Nephron progenitor cell (in vitro differentiated cells): Measurements from ENCODE around the gene DAB1.

ENCODE experiments used
- DNase-seq: peaks from one replicate; pipeline ENCODE4 v3.0.0; 2021
- H3K27ac Mint-ChIP-seq: 2 replicates; pipeline ENCODE4 v1.8.0; 2021; ENCODE audit warnings: mild to moderate bottlenecking, moderate library complexity, mixed read lengths
- H3K27me3 Mint-ChIP-seq: 2 replicates; pipeline ENCODE4 v1.8.0; 2021; ENCODE audit warnings: mild to moderate bottlenecking, low read depth, mixed read lengths; ENCODE audit not compliant: poor library complexity
- H3K36me3 Mint-ChIP-seq: 2 replicates; pipeline ENCODE4 v1.8.0; 2021; ENCODE audit warnings: low read depth, mixed read lengths
- H3K4me1 Mint-ChIP-seq: 2 replicates; pipeline ENCODE4 v1.8.0; 2021; ENCODE audit warnings: mixed read lengths
- H3K4me3 Mint-ChIP-seq: 2 replicates; pipeline ENCODE4 v1.8.0; 2021; ENCODE audit warnings: mild to moderate bottlenecking, moderate library complexity, mixed read lengths
- H3K9me3 Mint-ChIP-seq: 2 replicates; pipeline ENCODE4 v1.8.0; 2021; ENCODE audit warnings: mild to moderate bottlenecking, moderate library complexity, mixed read lengths
- CTCF ChIP-seq: fragments of 200-600 bp; sonication (generic); IDR thresholded peaks from 2 replicates; pipeline ENCODE4 v1.5.0; 2021; ENCODE audit warnings: antibody characterized with exemption

Gene DAB1

GRCh38 chr1:57277681-57278080, 146.2 kb downstream of the DAB1 start:
- Mint-ChIP-seq H3K27me3 (no peaks in the 10 kb centered on the region), H3K4me1 (no peaks in the 10 kb centered on the region), H3K4me3 (no peak overlapping the region), H3K9me3 (no peaks in the 10 kb centered on the region), H3K36me3 (no peaks in the 10 kb centered on the region), H3K27ac (no peak overlapping the region)
- no peak for DNase-seq
- no peak for TF ChIP-seq CTCF

GRCh38 chr1:57276918-57277317, 146.9 kb downstream of the DAB1 start:
- DNase-seq = no peak
- no peak overlapping the region for H3K4me3 Mint-ChIP-seq
- no peak for TF ChIP-seq CTCF
- no peaks in the 10 kb centered on the region for H3K27me3 Mint-ChIP-seq
- no peaks in the 10 kb centered on the region for H3K9me3 Mint-ChIP-seq
- no peak overlapping the region for H3K27ac Mint-ChIP-seq
- H3K4me1 Mint-ChIP-seq = peaks cover 4% of the 10 kb centered on the region
- H3K36me3 Mint-ChIP-seq = no peaks in the 10 kb centered on the region

GRCh38 chr1:57272601-57273000, 151.3 kb downstream of the DAB1 start:
- H3K9me3 Mint-ChIP-seq = no peaks in the 10 kb centered on the region
- no peak for TF ChIP-seq CTCF
- no peak overlapping the region for H3K27ac Mint-ChIP-seq
- peaks cover 29% of the 10 kb centered on the region for H3K4me1 Mint-ChIP-seq
- no peaks in the 10 kb centered on the region for H3K27me3 Mint-ChIP-seq
- H3K36me3 Mint-ChIP-seq = no peaks in the 10 kb centered on the region
- DNase-seq = no peak
- H3K4me3 Mint-ChIP-seq = no peak overlapping the region

- Mint-ChIP-seq H3K4me3 (no peak overlapping the region), H3K27me3 (no peaks in the 10 kb centered on the region), H3K27ac (no peak overlapping the region), H3K36me3 (no peaks in the 10 kb centered on the region), H3K4me1 (peaks cover 29% of the 10 kb centered on the region), H3K9me3 (no peaks in the 10 kb centered on the region)
- TF ChIP-seq CTCF = no peak
- DNase-seq = no peak
These were observed 151.7 kb downstream of the DAB1 start for GRCh38 chr1:57272150-57272549.

- H3K27me3 Mint-ChIP-seq = no peaks in the 10 kb centered on the region
- no peak for TF ChIP-seq CTCF
- H3K4me1 Mint-ChIP-seq = peaks cover 29% of the 10 kb centered on the region
- no peak overlapping the region for H3K4me3 Mint-ChIP-seq
- H3K9me3 Mint-ChIP-seq = no peaks in the 10 kb centered on the region
- H3K36me3 Mint-ChIP-seq = no peaks in the 10 kb centered on the region
- no peak overlapping the region for H3K27ac Mint-ChIP-seq
- DNase-seq = no peak
These were observed 152.7 kb downstream of the DAB1 start for GRCh38 chr1:57270927-57271698.

GRCh38 chr1:57269630-57270225, 154.1 kb downstream of the DAB1 start:
- peak overlapping the region; percentile 77 for H3K27ac Mint-ChIP-seq

More at GRCh38 chr1:57269630-57270225, 154.1 kb downstream of the DAB1 start:
- no peak for DNase-seq
- Mint-ChIP-seq H3K27me3 (no peaks in the 10 kb centered on the region), H3K4me1 (peaks cover 29% of the 10 kb centered on the region), H3K4me3 (peak overlapping the region; percentile 6), H3K9me3 (no peaks in the 10 kb centered on the region), H3K36me3 (no peaks in the 10 kb centered on the region)
- no peak for TF ChIP-seq CTCF
